Measurements from ENCODE around the gene TMEM239.

DNA sequence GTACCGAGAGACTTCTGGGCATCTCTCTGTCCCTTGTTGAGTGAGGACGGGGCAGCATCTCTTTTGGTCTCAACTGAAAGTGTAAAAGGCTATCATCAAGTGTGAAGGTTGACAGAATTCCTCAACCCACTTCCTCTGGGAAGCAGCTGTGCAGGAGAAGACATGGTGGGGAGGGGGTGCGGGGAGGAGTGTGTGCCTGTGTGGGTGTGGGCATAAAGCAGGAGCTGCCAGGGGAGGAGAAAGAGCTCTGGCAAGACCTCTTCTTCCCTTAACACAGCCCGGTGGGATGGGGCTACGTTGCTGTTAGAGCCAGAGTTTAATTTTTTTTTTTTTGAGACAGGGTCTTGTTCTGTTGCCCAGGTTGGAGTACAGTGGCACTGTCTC, 47.5 kb upstream of the TMEM239 start:
- TF ChIP-seq, protein P1, sequence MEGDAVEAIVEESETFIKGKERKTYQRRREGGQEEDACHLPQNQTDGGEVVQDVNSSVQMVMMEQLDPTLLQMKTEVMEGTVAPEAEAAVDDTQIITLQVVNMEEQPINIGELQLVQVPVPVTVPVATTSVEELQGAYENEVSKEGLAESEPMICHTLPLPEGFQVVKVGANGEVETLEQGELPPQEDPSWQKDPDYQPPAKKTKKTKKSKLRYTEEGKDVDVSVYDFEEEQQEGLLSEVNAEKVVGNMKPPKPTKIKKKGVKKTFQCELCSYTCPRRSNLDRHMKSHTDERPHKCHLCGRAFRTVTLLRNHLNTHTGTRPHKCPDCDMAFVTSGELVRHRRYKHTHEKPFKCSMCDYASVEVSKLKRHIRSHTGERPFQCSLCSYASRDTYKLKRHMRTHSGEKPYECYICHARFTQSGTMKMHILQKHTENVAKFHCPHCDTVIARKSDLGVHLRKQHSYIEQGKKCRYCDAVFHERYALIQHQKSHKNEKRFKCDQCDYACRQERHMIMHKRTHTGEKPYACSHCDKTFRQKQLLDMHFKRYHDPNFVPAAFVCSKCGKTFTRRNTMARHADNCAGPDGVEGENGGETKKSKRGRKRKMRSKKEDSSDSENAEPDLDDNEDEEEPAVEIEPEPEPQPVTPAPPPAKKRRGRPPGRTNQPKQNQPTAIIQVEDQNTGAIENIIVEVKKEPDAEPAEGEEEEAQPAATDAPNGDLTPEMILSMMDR (conservative IDR thresholded peaks at IDR 0.05): no peak
- TF ChIP-seq EZH2 (IDR thresholded peaks at IDR 0.05; ENCODE audit: low read depth): no peak
